ENCODE data around the gene CHSY3. TPM values are rescaled to one million over a fixed set of nuclear protein-coding genes. Genes with fewer than 3 reads are reported as not detected.

The CHSY3 gene
- total RNA-seq, 6 experiments from 2014 or later = 1.2 to 4.6 (median 1.4) TPM

DNA sequence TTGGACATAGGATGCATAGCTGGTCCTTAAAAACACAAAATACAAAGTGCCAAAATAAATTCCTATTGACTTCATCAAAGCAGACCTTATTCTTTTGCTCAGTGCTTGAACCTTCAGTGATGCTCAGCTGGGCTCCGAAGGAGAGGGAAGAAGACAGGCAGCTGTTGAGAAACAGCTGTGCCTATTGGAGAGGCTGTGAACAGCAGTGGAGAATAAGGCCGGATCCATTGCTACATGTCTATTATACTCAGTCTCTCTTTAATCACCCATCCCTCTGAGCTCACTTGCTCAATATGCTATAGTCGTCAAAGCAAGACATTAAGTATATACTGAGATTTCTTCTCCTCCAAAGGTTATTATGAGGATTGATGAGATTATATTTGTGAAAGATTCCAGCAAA, 174.4 kb downstream of the CHSY3 start:
- no peak for ATAC-seq
- Histone ChIP-seq H3K4me1 (no peaks in the 10 kb centered on the region), H3K36me3 (no peaks in the 10 kb centered on the region)

DNA sequence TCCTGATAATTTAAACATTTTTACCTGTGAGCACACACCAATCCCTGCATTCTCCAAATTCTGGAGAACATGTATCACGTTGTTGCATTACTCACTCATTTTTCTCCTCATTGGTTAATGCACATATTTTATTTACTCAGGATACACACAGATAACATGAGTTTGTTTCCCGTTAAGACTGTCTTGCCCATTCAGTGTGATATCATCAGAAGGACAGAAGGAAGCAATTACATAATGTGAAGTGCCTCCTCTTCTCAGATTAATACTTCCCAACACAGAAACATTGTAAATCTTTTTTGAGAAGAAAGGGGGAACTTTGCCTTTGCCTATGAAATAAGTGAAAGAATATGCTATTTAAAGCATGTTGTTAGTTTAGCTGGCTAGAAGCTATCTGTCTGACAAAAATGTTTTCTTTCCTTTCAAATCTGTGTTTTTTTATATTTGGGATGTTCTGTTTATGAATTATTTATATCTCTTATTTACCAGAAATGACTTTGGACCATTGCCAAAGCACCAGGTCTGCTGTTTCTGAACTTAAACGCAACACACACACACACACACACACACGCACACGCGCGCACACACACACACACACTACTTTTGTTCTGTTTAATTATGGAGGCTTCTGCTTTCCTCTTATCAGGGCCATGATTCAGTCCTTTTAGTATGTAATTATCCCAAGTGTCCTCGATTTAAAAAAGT, 186.5 kb downstream of the CHSY3 start:
- no peaks in the 10 kb centered on the region for H3K27me3 ChIP-seq
- H3K9me3 ChIP-seq = no peaks in the 10 kb centered on the region
- H3K27ac ChIP-seq = no peak overlapping the region
- TF ChIP-seq POLR2A (IDR thresholded peaks at IDR 0.05) = no peak
- TF ChIP-seq, protein P1, sequence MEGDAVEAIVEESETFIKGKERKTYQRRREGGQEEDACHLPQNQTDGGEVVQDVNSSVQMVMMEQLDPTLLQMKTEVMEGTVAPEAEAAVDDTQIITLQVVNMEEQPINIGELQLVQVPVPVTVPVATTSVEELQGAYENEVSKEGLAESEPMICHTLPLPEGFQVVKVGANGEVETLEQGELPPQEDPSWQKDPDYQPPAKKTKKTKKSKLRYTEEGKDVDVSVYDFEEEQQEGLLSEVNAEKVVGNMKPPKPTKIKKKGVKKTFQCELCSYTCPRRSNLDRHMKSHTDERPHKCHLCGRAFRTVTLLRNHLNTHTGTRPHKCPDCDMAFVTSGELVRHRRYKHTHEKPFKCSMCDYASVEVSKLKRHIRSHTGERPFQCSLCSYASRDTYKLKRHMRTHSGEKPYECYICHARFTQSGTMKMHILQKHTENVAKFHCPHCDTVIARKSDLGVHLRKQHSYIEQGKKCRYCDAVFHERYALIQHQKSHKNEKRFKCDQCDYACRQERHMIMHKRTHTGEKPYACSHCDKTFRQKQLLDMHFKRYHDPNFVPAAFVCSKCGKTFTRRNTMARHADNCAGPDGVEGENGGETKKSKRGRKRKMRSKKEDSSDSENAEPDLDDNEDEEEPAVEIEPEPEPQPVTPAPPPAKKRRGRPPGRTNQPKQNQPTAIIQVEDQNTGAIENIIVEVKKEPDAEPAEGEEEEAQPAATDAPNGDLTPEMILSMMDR (IDR thresholded peaks at IDR 0.05) = no peak
- no peaks in the 10 kb centered on the region for H3K4me1 ChIP-seq
- intact Hi-C loops (cut with DNase I) = no loop called here
- DNase-seq (no peak), ATAC-seq (no peak)
- 34% methylated on average over 8 of the region's 8 CpGs for WGBS (ENCODE audit: insufficient coverage, low coverage, low lambda C conversion rate, missing lambda C conversion rate)
- H3K4me3 ChIP-seq = no peak overlapping the region
- no peaks in the 10 kb centered on the region for H3K36me3 ChIP-seq

More for the DNA sequence above, 174.4 kb downstream of the CHSY3 start:
- DNase-seq = no peak
- TF ChIP-seq, protein P1 (IDR thresholded peaks at IDR 0.05) = no peak
- no peak for TF ChIP-seq POLR2A (IDR thresholded peaks at IDR 0.05)
- WGBS (ENCODE audit: insufficient coverage, low coverage, low lambda C conversion rate, missing lambda C conversion rate) = 43% methylated on average over 3 of the region's 3 CpGs
- no peak overlapping the region for H3K4me3 ChIP-seq
- H3K27ac ChIP-seq = no peak overlapping the region
- intact Hi-C loops (cut with DNase I) = no loop called here
- no peaks in the 10 kb centered on the region for H3K27me3 ChIP-seq
- H3K9me3 ChIP-seq = no peaks in the 10 kb centered on the region

DNA sequence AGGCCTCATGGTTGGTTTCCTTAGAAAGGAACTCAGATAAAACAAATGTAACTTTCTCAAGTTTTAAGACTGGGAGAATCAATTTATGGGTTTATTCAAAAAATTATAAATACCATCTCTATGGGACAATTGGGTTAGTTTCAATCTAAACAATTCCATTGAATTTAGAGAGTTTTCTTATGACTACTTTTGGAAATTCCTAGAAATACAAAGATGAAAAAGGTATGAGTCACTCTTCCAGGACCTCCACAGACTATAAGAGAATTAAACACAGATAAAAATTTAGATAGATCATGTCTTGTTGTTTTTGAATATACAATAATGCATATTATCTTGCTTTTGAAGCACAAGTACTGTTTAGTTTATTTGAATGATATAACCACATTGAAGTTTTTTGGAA, 188.7 kb downstream of the CHSY3 start:
- H3K36me3 ChIP-seq = no peaks in the 10 kb centered on the region
- DNase-seq = no peak
- no peak overlapping the region for H3K4me3 ChIP-seq
- no peaks in the 10 kb centered on the region for H3K27me3 ChIP-seq
- no peak for ATAC-seq
- no peak for TF ChIP-seq POLR2A (IDR thresholded peaks at IDR 0.05)
- TF ChIP-seq, protein P1 (IDR thresholded peaks at IDR 0.05) = no peak
- H3K27ac ChIP-seq = no peak overlapping the region
- H3K9me3 ChIP-seq = no peaks in the 10 kb centered on the region
- intact Hi-C loops (cut with DNase I) = no loop called here
- no peaks in the 10 kb centered on the region for H3K4me1 ChIP-seq

DNA sequence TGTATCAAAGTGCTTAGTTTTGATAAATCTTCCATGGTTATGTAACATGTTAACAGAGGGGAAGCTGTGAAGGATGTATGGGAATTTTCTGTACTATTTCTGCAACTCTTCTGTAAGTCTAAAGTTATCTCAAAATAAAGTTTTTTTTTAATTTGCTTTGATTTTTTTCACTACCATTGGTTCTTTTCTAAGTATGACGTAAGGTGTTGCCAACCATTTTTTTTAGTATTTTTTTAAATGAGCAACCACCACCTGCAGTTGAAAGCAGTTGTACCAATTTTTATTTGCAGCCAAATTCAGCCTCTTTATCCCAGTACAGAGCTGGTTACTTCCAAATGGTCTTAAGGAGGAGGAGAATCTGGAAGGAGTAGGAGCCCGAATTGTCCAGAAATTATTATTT, 192.2 kb downstream of the CHSY3 start:
- H3K27ac ChIP-seq = no peak overlapping the region
- H3K36me3 ChIP-seq = no peaks in the 10 kb centered on the region
- no peaks in the 10 kb centered on the region for H3K9me3 ChIP-seq
- ATAC-seq (no peak), DNase-seq (no peak)
- H3K27me3 ChIP-seq = no peaks in the 10 kb centered on the region
- TF ChIP-seq, protein P1 (IDR thresholded peaks at IDR 0.05) = no peak
- no peak for TF ChIP-seq POLR2A (IDR thresholded peaks at IDR 0.05)
- no peaks in the 10 kb centered on the region for H3K4me1 ChIP-seq
- 48% methylated on average over 2 of the region's 2 CpGs for WGBS (ENCODE audit: insufficient coverage, low coverage, low lambda C conversion rate, missing lambda C conversion rate)
- H3K4me3 ChIP-seq = no peak overlapping the region
- intact Hi-C loops (cut with DNase I) = no loop called here

DNA sequence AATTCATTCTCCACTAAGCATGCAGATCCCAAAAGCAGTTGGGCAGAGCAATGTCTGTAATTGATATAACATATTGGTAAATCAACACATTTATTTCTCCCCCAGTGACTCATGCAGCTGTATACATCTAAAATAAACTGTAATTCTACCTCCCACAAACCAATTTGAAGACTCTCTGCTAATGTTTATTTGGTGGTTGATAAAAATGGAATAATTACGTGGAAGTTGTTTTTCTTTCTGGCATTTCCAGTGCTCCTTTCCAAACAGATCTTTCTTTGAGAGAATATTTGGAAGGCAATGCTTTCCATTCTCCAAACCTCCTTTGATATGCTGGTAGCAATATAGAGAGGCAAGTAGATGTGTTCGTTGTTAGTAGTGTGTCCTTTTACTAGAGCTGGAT, 194.7 kb downstream of the CHSY3 start:
- TF ChIP-seq, protein P1 (IDR thresholded peaks at IDR 0.05) = no peak
- TF ChIP-seq POLR2A (IDR thresholded peaks at IDR 0.05) = no peak
- Histone ChIP-seq H3K4me1 (no peaks in the 10 kb centered on the region), H3K27ac (no peak overlapping the region), H3K4me3 (no peak overlapping the region), H3K27me3 (no peaks in the 10 kb centered on the region), H3K36me3 (no peaks in the 10 kb centered on the region), H3K9me3 (no peaks in the 10 kb centered on the region)
- intact Hi-C loops (cut with DNase I) = no loop called here
- 41% methylated on average over 2 of the region's 2 CpGs for WGBS (ENCODE audit: insufficient coverage, low coverage, low lambda C conversion rate, missing lambda C conversion rate)
- ATAC-seq = no peak
- no peak for DNase-seq
